HG03521 (cell line): ENCODE data around the gene CXCR4.

Experiments used
- ATAC-seq: cut with Tn5 transposase; IDR thresholded peaks from one replicate; pipeline ENCODE4 v1.9.1; 2021; ENCODE audit warnings: mild to moderate bottlenecking, moderate library complexity; ENCODE audit not compliant: unreplicated experiment

The CXCR4 gene

DNA sequence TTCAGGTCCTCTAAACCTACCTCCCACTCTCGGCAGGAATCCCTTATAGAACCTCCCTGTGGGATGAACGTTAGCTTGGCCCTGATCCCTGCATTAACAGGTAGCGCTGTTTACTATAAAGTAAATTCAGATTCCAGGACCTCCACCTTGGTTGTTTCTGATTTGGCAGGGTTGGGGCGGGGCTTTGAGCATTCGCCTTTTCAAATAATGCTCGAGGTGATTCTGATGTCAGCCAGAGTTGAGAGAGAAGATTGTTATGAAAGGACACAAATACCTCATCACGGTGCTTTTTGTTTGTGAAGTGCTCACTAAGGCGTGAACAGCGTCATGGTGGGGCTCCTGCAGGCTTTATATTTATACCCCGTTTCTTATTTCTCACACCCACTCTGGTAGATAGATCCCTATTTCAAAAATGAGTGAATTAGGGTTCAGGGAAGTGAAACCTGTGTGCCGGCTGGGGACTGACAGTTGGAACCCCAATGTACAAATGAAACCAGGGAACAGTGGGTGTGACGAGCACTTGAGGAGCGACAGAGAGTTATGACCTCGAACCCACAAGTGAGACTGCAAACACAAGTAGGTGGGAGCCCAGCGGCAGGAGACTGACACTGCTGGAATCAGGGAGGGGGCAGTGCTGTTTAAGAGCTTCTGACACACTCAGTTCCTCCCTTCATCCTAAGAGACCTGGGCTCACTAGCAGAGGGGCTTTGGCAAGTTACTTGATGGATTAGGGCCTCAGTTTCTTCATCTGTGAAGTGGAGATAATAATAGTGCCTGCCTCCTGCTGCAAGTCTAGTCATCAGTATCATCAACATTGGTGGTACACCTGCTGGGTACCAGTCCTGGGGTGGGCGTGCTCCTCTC is 14.2 kb upstream of the CXCR4 start:
- peak; percentile 71 for ATAC-seq

- peak; percentile 6 for ATAC-seq
Measured at GRCh38 chr2:136131484-136131960, 13.6 kb upstream of the CXCR4 start.

- no peak for ATAC-seq
Measured at GRCh38 chr2:136130511-136130910, 12.6 kb upstream of the CXCR4 start.

- no peak for ATAC-seq
Measured at GRCh38 chr2:136130045-136130444, 12.1 kb upstream of the CXCR4 start.

- ATAC-seq: no peak
Measured at GRCh38 chr2:136129601-136130000, 11.7 kb upstream of the CXCR4 start.

GRCh38 chr2:136128905-136129304 is 11.0 kb upstream of the CXCR4 start:
- no peak for ATAC-seq

DNA sequence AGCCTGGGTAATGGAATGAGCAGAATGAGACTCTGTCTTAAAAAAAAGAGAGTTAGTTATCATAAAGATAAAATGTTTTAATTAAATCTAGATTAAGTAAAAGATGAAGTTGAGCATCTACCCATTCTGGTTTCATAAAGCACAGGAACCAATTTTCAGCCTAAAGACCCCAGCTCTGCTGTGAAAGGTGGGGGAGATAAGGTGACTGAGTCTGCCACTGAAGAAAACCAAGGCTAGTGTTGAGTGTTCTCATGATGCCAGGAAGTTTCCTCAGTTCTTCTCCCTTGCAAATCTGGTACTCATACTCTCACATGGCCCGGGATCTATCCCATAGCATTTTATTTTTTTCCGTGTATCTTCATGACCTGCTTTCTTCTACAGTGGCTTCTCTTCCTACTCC is 10.4 kb upstream of the CXCR4 start:
- no peak for ATAC-seq

DNA sequence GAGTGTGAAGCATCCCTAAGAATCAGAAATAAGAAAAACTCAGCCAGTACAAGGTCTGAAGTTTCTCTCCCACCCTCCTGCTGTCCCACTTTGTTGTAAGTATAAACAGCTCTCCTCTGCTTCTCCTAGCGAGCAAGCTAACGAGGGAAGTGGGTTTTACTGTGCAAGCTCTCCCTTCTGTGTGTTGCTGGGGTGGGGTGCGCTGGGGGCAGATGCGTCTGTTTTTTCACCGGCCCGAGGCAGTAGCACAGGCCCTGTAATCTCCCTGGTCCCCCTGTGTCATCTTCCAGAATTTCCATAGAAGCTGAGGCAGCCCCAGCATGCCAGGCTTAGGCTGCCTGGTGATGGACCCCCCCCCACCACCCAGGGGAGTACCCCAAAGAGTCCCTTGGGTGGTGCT is 9.4 kb upstream of the CXCR4 start:
- ATAC-seq: no peak

DNA sequence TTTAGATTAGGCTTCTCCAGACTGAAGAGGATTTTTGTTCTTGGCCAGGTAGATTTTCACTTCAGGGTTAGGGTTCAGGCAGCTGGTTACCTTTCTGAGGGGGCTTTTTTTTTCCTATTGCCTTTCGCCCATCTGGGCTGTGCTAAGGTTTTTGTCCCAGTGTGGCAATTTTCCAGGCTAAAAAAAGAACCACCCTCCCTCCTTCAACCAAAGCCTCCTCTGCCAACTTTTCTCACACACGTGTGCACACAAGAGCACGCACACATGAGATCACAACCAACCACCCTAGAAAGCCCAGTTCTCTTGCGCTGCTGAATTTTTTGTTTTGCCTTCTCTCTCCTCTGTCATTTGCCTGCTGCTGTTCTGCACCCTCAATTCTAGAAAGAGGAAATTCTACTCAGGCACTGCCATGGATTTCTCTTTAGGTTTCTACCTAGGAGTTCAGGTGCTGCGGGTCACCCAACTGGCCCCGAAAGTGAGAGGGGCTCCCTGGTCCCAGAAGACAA is 8.5 kb upstream of the CXCR4 start:
- no peak for ATAC-seq

- ATAC-seq: no peak
Measured at GRCh38 chr2:136126021-136126420, 8.1 kb upstream of the CXCR4 start.

- no peak for ATAC-seq
Measured at GRCh38 chr2:136125236-136125635, 7.3 kb upstream of the CXCR4 start.

DNA sequence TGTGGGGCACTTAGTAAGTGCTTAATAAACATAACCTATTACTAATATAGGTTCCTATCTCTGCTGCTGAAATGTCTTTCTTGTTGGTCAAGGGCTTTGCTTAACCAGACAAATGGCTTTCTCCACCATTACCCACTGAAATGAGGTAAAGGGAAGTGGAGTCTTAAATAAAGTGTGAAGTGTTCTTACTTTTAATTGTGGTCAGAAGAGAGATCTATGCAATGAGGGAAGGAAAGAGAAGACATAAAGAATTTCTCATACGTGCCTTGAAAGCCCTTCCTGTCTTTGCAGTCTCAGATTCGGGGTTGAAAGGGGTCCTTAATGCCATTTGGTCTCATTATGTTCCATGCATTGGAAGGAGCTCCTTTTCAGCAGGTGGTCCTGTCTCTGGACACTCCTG is 6.9 kb upstream of the CXCR4 start:
- no peak for ATAC-seq

DNA sequence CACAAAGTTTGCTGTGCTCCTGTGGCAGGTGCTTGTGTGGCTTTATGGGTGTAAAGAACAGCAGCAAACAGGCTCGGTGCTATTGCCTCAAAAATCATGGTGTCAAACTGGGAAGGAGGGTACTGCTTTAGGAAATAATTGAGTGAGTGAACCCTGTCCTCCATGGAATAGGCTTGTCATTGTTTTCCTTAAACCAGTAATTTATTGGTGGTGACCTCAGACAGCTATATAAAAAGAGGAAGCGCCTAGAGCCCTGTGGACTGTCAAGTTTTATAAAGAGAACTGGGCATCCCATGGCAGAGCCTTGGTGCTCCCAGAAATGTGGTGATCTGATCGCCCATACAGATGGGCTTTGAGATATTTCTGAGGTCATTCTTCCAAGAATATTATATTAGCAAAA is 4.7 kb upstream of the CXCR4 start:
- no peak for ATAC-seq

GRCh38 chr2:136121204-136121910 is 3.4 kb upstream of the CXCR4 start:
- ATAC-seq: no peak

DNA sequence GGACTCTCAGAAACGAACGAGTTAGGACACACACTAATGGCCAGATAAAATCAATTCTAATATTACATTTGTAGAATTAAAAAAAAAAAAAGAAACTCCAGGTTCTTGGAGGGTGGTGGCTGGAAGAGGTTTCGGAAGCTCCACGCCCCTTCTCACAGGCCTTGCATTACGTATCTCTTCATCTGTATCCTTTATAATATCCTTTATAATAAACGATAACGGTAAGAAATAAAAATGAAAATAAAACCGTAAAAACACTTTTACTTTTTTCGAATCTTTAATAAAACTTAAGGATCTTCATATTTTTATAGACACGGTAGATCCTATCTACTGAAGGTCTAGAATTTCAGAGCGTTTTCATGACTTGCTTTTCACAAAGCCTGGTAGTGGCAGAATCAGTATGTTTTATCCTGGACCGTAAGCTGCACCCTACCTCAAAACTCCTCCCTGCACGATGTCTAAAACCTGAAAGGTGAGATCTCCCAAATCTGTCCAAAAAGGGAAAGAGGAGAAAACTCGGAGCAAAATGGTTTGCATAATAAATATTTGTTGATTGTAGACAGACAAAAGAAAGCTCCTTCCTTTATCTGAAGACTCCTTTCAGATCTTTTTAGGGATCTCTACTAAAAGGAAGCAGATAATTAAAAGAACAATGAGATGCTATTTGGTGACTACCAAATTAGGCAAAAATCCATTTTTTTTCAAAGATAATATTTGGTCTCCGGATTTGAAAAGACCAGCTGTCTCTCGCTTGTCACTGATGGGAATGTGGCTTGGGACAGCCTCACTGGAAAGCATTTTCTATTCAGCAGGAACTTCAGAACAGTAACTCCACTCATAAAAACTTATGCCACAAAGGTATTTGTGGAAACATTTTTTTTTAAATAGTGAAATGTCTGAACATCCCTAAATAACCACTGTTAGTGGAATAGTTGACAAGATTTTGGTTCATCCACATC is 2.0 kb upstream of the CXCR4 start:
- ATAC-seq: no peak

DNA sequence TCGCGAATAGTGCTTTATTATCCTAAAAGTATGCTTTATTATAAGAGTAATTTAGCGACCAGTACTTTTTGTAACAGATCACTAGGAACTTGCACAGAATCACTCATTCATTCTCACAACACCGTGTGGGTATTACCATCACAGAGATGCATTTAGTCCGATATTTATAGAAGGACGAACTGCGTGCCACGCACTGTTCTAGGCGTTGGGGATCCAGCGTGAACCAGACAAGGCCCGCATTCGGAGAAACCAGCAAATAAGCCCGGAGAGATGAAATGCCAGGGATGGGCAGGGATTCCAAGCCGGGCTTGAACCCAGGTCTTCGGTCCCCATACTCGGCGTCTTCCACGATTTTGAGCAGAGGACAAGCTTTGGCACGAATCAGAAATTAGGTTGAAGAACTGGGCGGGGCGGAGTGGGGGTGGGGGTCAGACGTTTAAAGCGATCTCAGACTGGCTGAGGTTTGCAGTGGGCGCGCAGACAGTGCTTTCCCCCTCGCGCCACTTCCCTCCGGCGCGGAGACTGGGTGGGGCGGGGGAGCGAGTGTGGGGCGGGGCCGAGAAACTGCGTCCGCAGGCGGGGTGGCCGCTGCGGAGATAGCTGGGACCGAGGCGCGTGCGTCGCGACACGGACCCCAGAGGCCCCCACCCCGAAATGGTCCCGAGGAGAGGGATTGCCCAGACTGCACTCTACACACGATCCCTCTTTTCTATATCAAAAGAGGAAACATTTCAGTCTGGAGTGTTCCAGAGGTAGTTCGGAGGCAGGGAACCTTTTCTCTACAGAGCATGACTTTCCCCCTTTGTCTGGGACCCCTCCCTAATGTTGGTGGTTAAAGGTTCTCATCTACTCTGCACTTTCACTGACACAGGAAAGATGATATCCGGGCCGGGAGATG is 1.1 kb upstream of the CXCR4 start:
- no peak for ATAC-seq

GRCh38 chr2:136117391-136117841 is 533 bp downstream of the CXCR4 start:
- peak; percentile 18 for ATAC-seq

GRCh38 chr2:136116813-136117390 is 1.0 kb downstream of the CXCR4 start:
- ATAC-seq: peak; percentile 39

DNA sequence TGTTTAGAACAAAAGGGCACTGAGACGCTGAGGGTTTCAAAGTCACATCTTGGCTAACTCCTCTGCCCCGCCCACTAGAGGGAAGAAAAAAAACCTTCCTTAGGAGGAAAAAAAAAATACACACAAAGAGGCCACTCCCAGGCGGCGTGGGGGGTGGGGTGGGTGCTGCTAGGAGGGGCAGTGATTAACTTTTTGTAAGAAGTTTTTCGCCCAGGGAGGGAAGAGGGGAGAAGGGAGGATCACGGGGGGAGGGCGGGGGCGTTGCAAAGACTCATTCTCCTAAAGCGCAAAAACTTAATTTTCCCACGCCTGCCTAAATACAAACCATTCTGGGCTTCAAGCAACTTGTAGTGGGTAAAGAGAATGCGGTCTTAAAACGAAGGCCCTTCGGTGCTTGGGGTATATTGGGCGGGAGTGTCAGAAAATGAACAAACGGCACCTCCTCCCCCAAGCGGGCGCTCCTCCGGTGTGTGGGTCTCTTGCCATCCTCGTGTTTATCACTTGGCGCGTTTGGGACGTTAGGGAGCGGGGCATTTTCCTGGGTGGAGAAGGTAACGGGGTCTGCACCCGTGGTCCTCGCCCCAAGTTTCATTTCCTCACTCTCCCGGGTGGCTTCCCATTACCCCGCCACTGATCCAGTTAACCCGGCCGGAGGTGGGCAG is 1.7 kb downstream of the CXCR4 start:
- ATAC-seq: peak; percentile 3
